ENCODE measurements around the gene NEO1.

- no peak for TF ChIP-seq CTCF (IDR thresholded peaks at IDR 0.05)
- TF ChIP-seq ZFP36 (IDR thresholded peaks at IDR 0.05; ENCODE audit: borderline replicate concordance, partially characterized antibody), result no peak
- no peak for TF ChIP-seq NR3C1 (IDR thresholded peaks at IDR 0.05)
- no peak for TF ChIP-seq RAD21 (conservative IDR thresholded peaks at IDR 0.05 in 1 of 2, IDR thresholded peaks at IDR 0.05 in 1 of 2)
- TF ChIP-seq KDM5A (IDR thresholded peaks at IDR 0.05), result no peak
These were observed 94.2 kb downstream of the NEO1 start for GRCh38 chr15:73146419-73146818.
